ENCODE results near the gene TRIP12.

DNA sequence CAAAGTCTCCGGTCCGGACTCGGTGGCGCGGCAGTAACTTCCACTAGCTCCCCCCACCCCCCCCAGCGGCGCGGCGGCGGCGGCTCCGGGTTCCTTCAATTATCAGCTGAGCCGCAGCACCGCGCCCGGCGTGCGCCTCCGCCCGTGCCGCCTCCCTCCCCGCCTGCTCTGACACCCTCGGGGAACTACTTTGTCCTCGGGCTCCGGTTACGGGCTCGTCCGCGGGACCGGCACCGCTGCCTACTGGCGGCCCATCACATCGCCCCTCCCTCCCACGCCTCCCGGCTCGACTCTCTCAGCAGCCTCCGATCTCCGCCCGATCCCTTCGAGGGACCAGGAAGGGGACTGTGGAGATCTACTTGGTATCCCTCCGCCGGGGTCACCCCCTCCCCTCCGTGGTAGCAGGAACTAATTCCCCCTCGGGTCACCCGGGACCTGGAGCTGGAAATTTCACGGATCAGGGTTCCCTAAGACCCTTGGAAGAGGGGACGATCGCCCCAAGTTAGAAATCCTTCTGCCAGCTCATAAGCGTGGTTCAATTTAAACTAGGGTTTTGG is at the start of gene TRIP12:
- TF ChIP-seq CTCF (IDR thresholded peaks at IDR 0.05) (no peak), POLR2A (IDR thresholded peaks at IDR 0.05) (peak in 1 of 2 donors; percentile 9)
